Uterus (tissue), 4 donors: Measurements from ENCODE around the gene MAP7D2. TPM values are rescaled to one million over a fixed set of nuclear protein-coding genes. Genes with fewer than 3 reads are reported as not detected.

Experiments used
- DNase-seq, 2 donors: peaks; one replicate each; pipeline ENCODE4 v3.0.0-alpha.2; 2019 to 2020
- H3K27ac ChIP-seq, 2 donors: fragments of 200-600 bp; sonication (generic); 1 replicate in 1 of 2; 2 replicates in 1 of 2; pipeline ENCODE4 v1.5.1; 2016 to 2018
- H3K27me3 ChIP-seq, 2 donors: fragments of 200-600 bp; sonication (generic); one replicate each; pipeline ENCODE4 v1.5.1; 2018 to 2019; ENCODE audit warnings: control low read depth in 1 of 2
- H3K36me3 ChIP-seq, 2 donors: fragments of 200-600 bp; sonication (generic); one replicate each; pipeline ENCODE4 v1.5.1; 2019; ENCODE audit warnings: control low read depth in 1 of 2
- H3K4me1 ChIP-seq, 2 donors: fragments of 200-600 bp; sonication (generic); one replicate each; pipeline ENCODE4 v1.5.1; 2018 to 2019; ENCODE audit warnings: control low read depth in 1 of 2
- H3K4me3 ChIP-seq, 2 donors: fragments of 200-600 bp; sonication (generic); 1 replicate in 1 of 2; 2 replicates in 1 of 2; pipeline ENCODE4 v1.5.1; 2018 to 2019; ENCODE audit warnings: mild to moderate bottlenecking in 1 of 2
- H3K9me3 ChIP-seq, 2 donors: fragments of 200-600 bp; sonication (generic); one replicate each; pipeline ENCODE4 v1.5.1; 2019; ENCODE audit warnings: control low read depth in 1 of 2
- CTCF ChIP-seq, 4 experiments: fragments of 200-600 bp in 2 of 4; fragments of 450-650 bp in 2 of 4; sonication (generic) in 2 of 4; IDR thresholded peaks; one replicate each; pipeline ENCODE4 v1.5.1; 2016 to 2019; ENCODE audit warnings: antibody characterized with exemption in 4 of 4, mild to moderate bottlenecking in 2 of 4, moderate library complexity in 1 of 4
- POLR2A ChIP-seq, 2 donors: fragments of 450-650 bp; IDR thresholded peaks; one replicate each; pipeline ENCODE4 v1.6.1; 2016; ENCODE audit warnings: antibody characterized with exemption in 2 of 2, mild to moderate bottlenecking in 1 of 2, moderate library complexity in 1 of 2
- intact Hi-C: fragments of 100-400 bp; cut with DNase I; formaldehyde crosslinking; loops from one replicate; pipeline ENCODE4 v1.15.1; 2023; ENCODE audit warnings: low total_unique reads
- total RNA-seq, 4 donors: library from RNA; depleted of rRNA in 3 of 4; stranded (reverse); fragments of >200 nt in 3 of 4; gene quantifications; one replicate each; pipeline versions ENCODE4 v1.1.0 to v1.2.4, GENCODE V29; 2014 to 2023
- donor health status: DM: yes; HTN: yes; CAD: no.

MAP7D2 gene
- total RNA-seq, 4 donors from 2014 or later: 0.55 to 1.2 (median 0.88) TPM; not detected in 1

GRCh38 chrX:20061855-20062254 lies 54.9 kb downstream of the MAP7D2 start:
- no peaks in the 10 kb centered on the region for H3K36me3 ChIP-seq
- TF ChIP-seq POLR2A (IDR thresholded peaks at IDR 0.05) (no peak), CTCF (IDR thresholded peaks at IDR 0.05) (no peak)
- no peak for DNase-seq
- no peak overlapping the region for H3K27ac ChIP-seq
- intact Hi-C loops: no loop called here
- no peaks in the 10 kb centered on the region for H3K27me3 ChIP-seq
- no peak overlapping the region for H3K4me3 ChIP-seq
- no peaks in the 10 kb centered on the region for H3K9me3 ChIP-seq
- H3K4me1 ChIP-seq: no peaks in the 10 kb centered on the region

- H3K27me3 ChIP-seq: no peaks in the 10 kb centered on the region
- intact Hi-C loops: no loop called here
- no peak for DNase-seq
- H3K9me3 ChIP-seq: no peaks in the 10 kb centered on the region
- TF ChIP-seq CTCF (IDR thresholded peaks at IDR 0.05): no peak
- TF ChIP-seq POLR2A (IDR thresholded peaks at IDR 0.05): no peak
- no peak overlapping the region for H3K27ac ChIP-seq
- no peak overlapping the region for H3K4me3 ChIP-seq
- H3K4me1 ChIP-seq: no peaks in the 10 kb centered on the region
- H3K36me3 ChIP-seq: no peaks in the 10 kb centered on the region
Measured at GRCh38 chrX:20060961-20061748, 55.6 kb downstream of the MAP7D2 start.

GRCh38 chrX:20059467-20060128 lies 57.1 kb downstream of the MAP7D2 start:
- Histone ChIP-seq H3K9me3 (no peaks in the 10 kb centered on the region), H3K4me3 (no peak overlapping the region), H3K36me3 (no peaks in the 10 kb centered on the region), H3K27ac (no peak overlapping the region), H3K27me3 (no peaks in the 10 kb centered on the region), H3K4me1 (no peaks in the 10 kb centered on the region)
- TF ChIP-seq CTCF (IDR thresholded peaks at IDR 0.05) (no peak), POLR2A (IDR thresholded peaks at IDR 0.05) (no peak)
- no peak for DNase-seq
- intact Hi-C loops: no loop called here

- Histone ChIP-seq H3K4me3 (no peak overlapping the region), H3K36me3 (no peaks in the 10 kb centered on the region), H3K9me3 (no peaks in the 10 kb centered on the region), H3K27me3 (no peaks in the 10 kb centered on the region), H3K4me1 (no peaks in the 10 kb centered on the region), H3K27ac (no peak overlapping the region)
- no peak for TF ChIP-seq POLR2A (IDR thresholded peaks at IDR 0.05)
- no peak for TF ChIP-seq CTCF (IDR thresholded peaks at IDR 0.05)
- DNase-seq: no peak
- intact Hi-C loops: no loop called here
Measured at GRCh38 chrX:20057479-20057878, 59.2 kb downstream of the MAP7D2 start.

GRCh38 chrX:20056704-20057103 lies 60.0 kb downstream of the MAP7D2 start:
- TF ChIP-seq CTCF (IDR thresholded peaks at IDR 0.05) (no peak), POLR2A (IDR thresholded peaks at IDR 0.05) (no peak)
- Histone ChIP-seq H3K4me1 (no peaks in the 10 kb centered on the region), H3K4me3 (no peak overlapping the region), H3K27me3 (no peaks in the 10 kb centered on the region), H3K36me3 (no peaks in the 10 kb centered on the region), H3K27ac (no peak overlapping the region), H3K9me3 (no peaks in the 10 kb centered on the region)
- intact Hi-C loops: no loop called here
- no peak for DNase-seq
